SU-DHL-6 (cell line): Measurements from ENCODE around the gene SEH1L.
"Not testable (repeated sequence)": the region's sequence is repeated elsewhere in the genome, so short reads cannot be mapped to it uniquely, and the experiment has no call there.

Experiments
- H2AFZ ChIP-seq: fragments of 200-600 bp; sonication (generic); 2 replicates; pipeline ENCODE4 v1.6.1; 2014; ENCODE audit warnings: low read depth, mild to moderate bottlenecking, moderate library complexity, mixed read lengths, antibody characterized with exemption, low read length; ENCODE audit not compliant: severe bottlenecking
- H3F3A ChIP-seq: fragments of 200-600 bp; shearing (Covaris generic); 2 replicates; pipeline ENCODE4 v1.6.0; 2016; ENCODE audit warnings: antibody characterized with exemption, mild to moderate bottlenecking; ENCODE audit not compliant: insufficient read depth
- H3K27ac ChIP-seq: fragments of 200-600 bp; sonication (generic); 2 replicates; pipeline ENCODE4 v1.5.1; 2016; ENCODE audit warnings: low read depth, mild to moderate bottlenecking, low read length, moderate library complexity, mixed read lengths
- H3K27me3 ChIP-seq: fragments of 200-600 bp; sonication (generic), shearing (Covaris generic); 2 replicates; pipeline ENCODE4 v1.6.0; 2014; ENCODE audit warnings: mild to moderate bottlenecking, low read length
- H3K36me3 ChIP-seq: fragments of 200-600 bp; sonication (generic); 2 replicates; pipeline ENCODE4 v1.6.1; 2014; ENCODE audit warnings: mild to moderate bottlenecking, low read length, mixed read lengths
- H3K4me2 ChIP-seq: fragments of 300-600, 200-600 bp; shearing (Covaris generic), sonication (generic); 2 replicates; pipeline ENCODE4 v1.6.0; 2014; ENCODE audit warnings: low read length, low read depth, mild to moderate bottlenecking; ENCODE audit not compliant: poor library complexity, severe bottlenecking
- H3K4me3 ChIP-seq: fragments of 200-600 bp; sonication (generic); 2 replicates; pipeline ENCODE4 v1.5.1; 2014; ENCODE audit warnings: antibody characterized with exemption, low read length, mild to moderate bottlenecking, mixed read lengths; ENCODE audit not compliant: insufficient read depth, poor library complexity, severe bottlenecking
- H3K79me2 ChIP-seq: fragments of 200-600 bp; sonication (generic); 2 replicates; pipeline ENCODE4 v1.6.1; 2014; ENCODE audit warnings: mild to moderate bottlenecking, low read length, moderate library complexity; ENCODE audit not compliant: insufficient read depth
- H3K9ac ChIP-seq: fragments of 200-600 bp; sonication (generic); 2 replicates; pipeline ENCODE4 v1.7.0; 2014; ENCODE audit warnings: mild to moderate bottlenecking, low read length
- H3K9me2 ChIP-seq: fragments of 200-600 bp; sonication (generic); replicated peaks from 2 replicates; pipeline ENCODE4 v1.6.1; 2014; ENCODE audit warnings: low read length; ENCODE audit not compliant: insufficient read depth
- H3K9me3 ChIP-seq: fragments of 200-600 bp; sonication (generic); 2 replicates; pipeline ENCODE4 v1.6.1; 2014; ENCODE audit warnings: low read length, mixed read lengths; ENCODE audit not compliant: insufficient read depth
- H4K20me1 ChIP-seq: fragments of 200-600 bp; sonication (generic); 2 replicates; pipeline ENCODE4 v1.6.1; 2014; ENCODE audit warnings: low read depth, mild to moderate bottlenecking, antibody characterized with exemption, low read length, moderate library complexity, mixed read lengths
- EZH2phosphoT487 ChIP-seq: fragments of 200-600 bp; sonication (generic), shearing (Covaris generic); conservative IDR thresholded peaks from 2 replicates; pipeline ENCODE4 v1.6.1; 2018; ENCODE audit warnings: mild to moderate bottlenecking, antibody characterized with exemption, low read length, moderate library complexity, mixed read lengths
- TF ChIP-seq, protein P1 (sequence below): fragments of 200-600 bp; sonication (generic); IDR thresholded peaks from one replicate; pipeline ENCODE4 v1.5.1; 2017; ENCODE audit warnings: antibody characterized with exemption, mild to moderate bottlenecking, low read length, moderate library complexity; ENCODE audit not compliant: insufficient read depth, poor library complexity, severe bottlenecking

Gene SEH1L

DNA sequence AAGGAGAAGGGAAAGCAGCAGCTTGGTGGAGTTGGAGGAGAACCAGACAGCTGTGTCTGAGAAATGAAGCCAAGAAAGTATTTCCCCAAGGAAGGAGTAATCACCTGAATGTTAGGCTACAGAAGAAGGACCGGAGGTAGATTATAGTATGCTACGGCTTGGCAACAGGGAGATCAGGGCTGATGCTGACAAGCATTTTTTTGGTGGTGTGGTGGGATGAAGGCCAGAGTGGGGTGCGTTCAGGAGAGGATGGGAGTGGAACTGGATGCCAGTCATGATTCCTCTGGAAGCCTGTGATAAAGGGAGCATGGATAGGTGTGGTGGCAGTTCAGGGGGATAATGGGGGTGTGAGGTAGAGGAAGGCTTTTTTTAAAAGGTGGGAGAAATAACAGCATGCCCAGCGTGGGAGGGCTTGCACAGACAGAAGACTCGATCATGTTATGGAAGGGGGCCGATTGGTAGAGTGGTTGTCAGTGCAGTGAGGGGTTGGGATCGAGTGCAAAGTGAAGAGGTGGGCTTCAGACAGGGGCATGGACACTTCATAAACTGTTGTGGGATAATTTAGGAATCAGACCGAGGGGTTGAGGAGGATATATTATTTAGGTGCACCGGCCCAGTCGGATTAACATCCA lies 49.0 kb downstream of the SEH1L start:
- Histone ChIP-seq H2AFZ (no peak overlapping the region), H4K20me1 (peaks cover 30% of the 10 kb centered on the region), H3K27me3 (no peaks in the 10 kb centered on the region), H3K4me3 (no peak overlapping the region), H3K9me3 (no peaks in the 10 kb centered on the region), H3K79me2 (peaks cover 93% of the 10 kb centered on the region), H3K9me2 (no peaks in the 10 kb centered on the region), H3K4me2 (no peak overlapping the region), H3K27ac (no peak overlapping the region), H3F3A (no peaks in the 10 kb centered on the region), H3K36me3 (peaks cover 14% of the 10 kb centered on the region; the same call in 1 of the 2 replicates), H3K9ac (no peak overlapping the region)
- TF ChIP-seq, protein P1, sequence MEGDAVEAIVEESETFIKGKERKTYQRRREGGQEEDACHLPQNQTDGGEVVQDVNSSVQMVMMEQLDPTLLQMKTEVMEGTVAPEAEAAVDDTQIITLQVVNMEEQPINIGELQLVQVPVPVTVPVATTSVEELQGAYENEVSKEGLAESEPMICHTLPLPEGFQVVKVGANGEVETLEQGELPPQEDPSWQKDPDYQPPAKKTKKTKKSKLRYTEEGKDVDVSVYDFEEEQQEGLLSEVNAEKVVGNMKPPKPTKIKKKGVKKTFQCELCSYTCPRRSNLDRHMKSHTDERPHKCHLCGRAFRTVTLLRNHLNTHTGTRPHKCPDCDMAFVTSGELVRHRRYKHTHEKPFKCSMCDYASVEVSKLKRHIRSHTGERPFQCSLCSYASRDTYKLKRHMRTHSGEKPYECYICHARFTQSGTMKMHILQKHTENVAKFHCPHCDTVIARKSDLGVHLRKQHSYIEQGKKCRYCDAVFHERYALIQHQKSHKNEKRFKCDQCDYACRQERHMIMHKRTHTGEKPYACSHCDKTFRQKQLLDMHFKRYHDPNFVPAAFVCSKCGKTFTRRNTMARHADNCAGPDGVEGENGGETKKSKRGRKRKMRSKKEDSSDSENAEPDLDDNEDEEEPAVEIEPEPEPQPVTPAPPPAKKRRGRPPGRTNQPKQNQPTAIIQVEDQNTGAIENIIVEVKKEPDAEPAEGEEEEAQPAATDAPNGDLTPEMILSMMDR, result no peak
- TF ChIP-seq EZH2phosphoT487, result no peak

DNA sequence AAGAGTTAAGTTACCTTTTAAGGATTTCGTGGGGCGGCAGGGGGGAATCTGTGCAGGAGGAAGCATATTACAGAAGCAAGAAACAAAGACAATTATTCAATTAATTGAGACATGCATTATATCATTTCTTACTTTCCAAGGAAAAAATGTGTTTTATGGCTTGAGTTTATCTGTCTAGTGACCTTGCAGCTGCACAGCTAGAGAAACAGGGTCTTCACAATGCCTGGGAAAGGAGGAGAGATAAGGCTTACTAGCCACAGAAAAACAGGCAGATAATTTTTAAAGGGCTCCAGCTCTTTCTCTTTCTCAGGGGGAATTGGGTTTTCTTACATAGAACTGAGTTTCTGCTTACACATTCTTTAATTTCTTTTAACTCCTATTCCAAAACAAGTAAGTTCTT lies 49.5 kb downstream of the SEH1L start:
- not testable (repeated sequence) for H3K9ac ChIP-seq, H3K4me3 ChIP-seq, H3K9me2 ChIP-seq, H3K9me3 ChIP-seq, H3K27ac ChIP-seq, H3K4me2 ChIP-seq, H2AFZ ChIP-seq, H3F3A ChIP-seq, H3K27me3 ChIP-seq
- Histone ChIP-seq H3K79me2 (peaks cover 87% of the 10 kb centered on the region), H4K20me1 (peaks cover 30% of the 10 kb centered on the region), H3K36me3 (peaks cover 19% of the 10 kb centered on the region; the same call in 1 of the 2 replicates)

GRCh38 chr18:12998332-12999060 lies 50.7 kb downstream of the SEH1L start:
- no peaks in the 10 kb centered on the region for H3F3A ChIP-seq
- H3K27ac ChIP-seq, result no peak overlapping the region
- peak overlapping the region; percentile 14 for H3K4me2 ChIP-seq
- no peak for TF ChIP-seq EZH2phosphoT487
- TF ChIP-seq, protein P1, result no peak
- no peak overlapping the region for H2AFZ ChIP-seq
- no peak overlapping the region for H3K4me3 ChIP-seq
- peaks cover 26% of the 10 kb centered on the region; the same call in 1 of the 2 replicates for H3K36me3 ChIP-seq
- H3K27me3 ChIP-seq, result no peaks in the 10 kb centered on the region
- no peak overlapping the region for H3K9ac ChIP-seq
- H4K20me1 ChIP-seq, result peaks cover 20% of the 10 kb centered on the region
- no peaks in the 10 kb centered on the region for H3K9me2 ChIP-seq
- H3K9me3 ChIP-seq, result no peaks in the 10 kb centered on the region
- peaks cover 80% of the 10 kb centered on the region for H3K79me2 ChIP-seq

- Histone ChIP-seq H3K36me3 (peaks cover 30% of the 10 kb centered on the region; the same call in 1 of the 2 replicates), H3K9me2 (no peaks in the 10 kb centered on the region), H3K27ac (no peak overlapping the region), H3K9me3 (no peaks in the 10 kb centered on the region), H3K4me2 (no peak overlapping the region), H3K79me2 (peaks cover 48% of the 10 kb centered on the region), H3K27me3 (no peaks in the 10 kb centered on the region), H3F3A (no peaks in the 10 kb centered on the region), H3K9ac (no peak overlapping the region), H3K4me3 (no peak overlapping the region), H4K20me1 (peaks cover 7% of the 10 kb centered on the region), H2AFZ (no peak overlapping the region)
- TF ChIP-seq EZH2phosphoT487, result no peak
- TF ChIP-seq, protein P1, result no peak
These were observed 55.7 kb downstream of the SEH1L start for GRCh38 chr18:13003466-13003896.
